Epithelial cell of prostate (primary cell): ENCODE measurements around the gene MECR.

Source experiments
- DNase-seq: peaks from one replicate; pipeline ENCODE4 v3.0.0-alpha.2; 2011; ENCODE audit warnings: low read depth, low spot score
- H3K27ac ChIP-seq: fragments of 450-650 bp; 2 replicates; pipeline ENCODE4 v1.5.1; 2017; ENCODE audit warnings: mild to moderate bottlenecking

Gene MECR

GRCh38 chr1:29145739-29146437, 84.8 kb downstream of the MECR start:
- H3K27ac ChIP-seq: peak overlapping the region; percentile 56
- DNase-seq: no peak

- DNase-seq: no peak
- H3K27ac ChIP-seq: no peak overlapping the region
Observed at GRCh38 chr1:29144178-29144577, 86.6 kb downstream of the MECR start.

GRCh38 chr1:29142714-29143113, 88.0 kb downstream of the MECR start:
- no peak for DNase-seq
- no peak overlapping the region for H3K27ac ChIP-seq
